GM21786 (cell line): ENCODE measurements around the gene GPC1.

Experiments
- ATAC-seq: cut with Tn5 transposase; IDR thresholded peaks from one replicate; pipeline ENCODE4 v1.9.1; 2021; ENCODE audit not compliant: unreplicated experiment

GPC1 gene

GRCh38 chr2:240429872-240430491 lies 5.5 kb upstream of the GPC1 start:
- ATAC-seq: no peak

DNA sequence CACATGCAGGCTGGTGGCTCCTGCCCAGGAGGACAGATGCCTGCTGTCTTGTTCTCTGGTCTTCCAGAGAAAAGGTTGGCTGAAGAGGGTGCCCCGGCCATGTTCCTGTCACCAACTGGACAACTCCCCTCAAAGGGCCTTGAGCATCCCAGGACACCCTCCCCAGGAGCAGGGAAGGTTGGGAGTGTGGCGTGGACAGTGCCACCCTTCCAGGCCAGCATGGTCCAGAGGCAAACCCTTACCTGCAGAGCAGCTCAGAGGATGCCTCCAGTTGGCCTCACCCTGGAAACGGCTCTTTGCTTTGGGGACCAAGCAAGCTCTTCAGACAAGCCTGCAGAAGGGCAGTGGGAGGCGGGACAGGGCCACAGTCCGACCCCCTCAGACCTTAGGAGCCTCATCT lies 4.9 kb upstream of the GPC1 start:
- ATAC-seq: no peak

GRCh38 chr2:240431271-240431660 lies 4.2 kb upstream of the GPC1 start:
- ATAC-seq: no peak

DNA sequence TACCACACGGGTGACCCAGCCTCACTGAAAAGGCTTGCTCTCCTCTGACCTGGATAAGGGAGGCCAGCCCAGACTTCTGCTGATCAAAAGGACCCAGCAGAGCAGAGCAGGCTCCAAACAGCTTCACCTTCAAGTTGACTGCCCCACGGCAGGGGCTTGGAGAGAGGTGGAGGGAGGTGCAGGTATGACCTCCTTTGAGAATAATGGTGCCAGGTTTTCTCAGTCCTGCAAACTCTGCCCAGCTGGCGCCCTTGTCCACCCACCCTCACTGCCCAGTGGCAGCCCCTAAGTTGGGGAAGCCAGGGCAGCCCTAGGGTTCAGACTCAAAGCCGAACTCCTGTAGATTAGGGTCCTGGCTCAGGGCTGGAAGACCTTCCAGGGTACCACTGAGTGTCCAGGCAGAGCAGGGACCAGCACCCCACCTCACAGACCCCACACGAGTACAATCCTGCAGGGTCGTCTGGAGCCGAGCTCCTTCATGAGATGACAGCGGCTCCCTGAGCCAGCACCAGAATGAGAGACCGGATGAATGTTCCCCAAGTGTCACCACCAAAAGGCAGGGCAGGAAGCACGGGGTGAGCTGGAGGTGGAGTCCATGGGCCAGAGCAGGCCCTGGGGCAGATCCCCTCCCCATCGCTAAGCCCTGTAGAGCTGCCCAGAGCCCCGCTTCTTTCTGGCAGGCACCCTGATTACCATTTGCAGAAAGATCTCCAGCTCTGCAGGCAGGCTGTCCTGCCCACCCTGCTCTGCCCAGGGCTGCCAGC lies 3.6 kb upstream of the GPC1 start:
- ATAC-seq: no peak

GRCh38 chr2:240432430-240432819 lies 3.0 kb upstream of the GPC1 start:
- ATAC-seq: no peak

GRCh38 chr2:240432820-240433801 lies 2.4 kb upstream of the GPC1 start:
- no peak for ATAC-seq

GRCh38 chr2:240433973-240434727 lies 1.3 kb upstream of the GPC1 start:
- no peak for ATAC-seq

DNA sequence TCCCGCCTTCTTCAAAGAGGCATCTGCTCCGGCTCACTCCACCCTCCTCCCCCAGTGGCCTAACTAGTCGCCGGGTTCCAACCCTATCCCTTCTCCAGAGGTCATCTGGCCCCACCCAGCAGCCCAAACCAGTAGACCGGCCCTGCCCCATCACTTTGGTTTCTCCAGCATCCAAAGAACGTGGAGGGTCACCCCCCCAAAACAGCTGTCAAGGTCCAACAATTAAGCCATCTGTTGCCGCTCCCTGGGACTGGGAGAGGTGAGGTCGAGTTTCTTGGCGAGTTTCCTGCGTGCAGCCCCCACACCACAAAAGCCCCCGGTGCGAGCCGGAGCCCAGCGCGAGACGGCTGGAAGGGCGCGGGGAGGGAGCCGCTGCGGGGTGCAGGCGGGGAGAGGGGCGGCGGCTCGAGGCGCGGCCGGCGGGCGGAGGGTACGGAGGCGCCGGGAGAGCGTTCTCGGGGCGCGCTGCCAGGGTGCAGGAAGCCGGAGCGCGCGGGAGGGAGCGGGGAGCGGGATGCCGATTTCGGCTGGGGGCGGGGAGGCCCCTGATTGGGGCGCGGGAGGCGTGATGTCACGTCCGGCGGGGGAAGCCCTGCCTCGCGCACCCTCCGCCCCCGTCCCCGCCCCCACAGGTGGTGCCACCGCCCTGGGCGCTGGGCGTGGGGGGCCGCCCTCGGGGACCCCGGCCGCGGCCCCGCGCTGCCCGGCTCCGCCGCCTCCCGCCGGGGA lies 571 bp upstream of the GPC1 start:
- ATAC-seq: peak; percentile 65

- ATAC-seq: no peak
Measured at GRCh38 chr2:240435948-240436682, 652 bp downstream of the GPC1 start.

GRCh38 chr2:240436683-240437550 lies 1.5 kb downstream of the GPC1 start:
- no peak for ATAC-seq

- no peak for ATAC-seq
Measured at GRCh38 chr2:240437551-240437860, 2.0 kb downstream of the GPC1 start.

DNA sequence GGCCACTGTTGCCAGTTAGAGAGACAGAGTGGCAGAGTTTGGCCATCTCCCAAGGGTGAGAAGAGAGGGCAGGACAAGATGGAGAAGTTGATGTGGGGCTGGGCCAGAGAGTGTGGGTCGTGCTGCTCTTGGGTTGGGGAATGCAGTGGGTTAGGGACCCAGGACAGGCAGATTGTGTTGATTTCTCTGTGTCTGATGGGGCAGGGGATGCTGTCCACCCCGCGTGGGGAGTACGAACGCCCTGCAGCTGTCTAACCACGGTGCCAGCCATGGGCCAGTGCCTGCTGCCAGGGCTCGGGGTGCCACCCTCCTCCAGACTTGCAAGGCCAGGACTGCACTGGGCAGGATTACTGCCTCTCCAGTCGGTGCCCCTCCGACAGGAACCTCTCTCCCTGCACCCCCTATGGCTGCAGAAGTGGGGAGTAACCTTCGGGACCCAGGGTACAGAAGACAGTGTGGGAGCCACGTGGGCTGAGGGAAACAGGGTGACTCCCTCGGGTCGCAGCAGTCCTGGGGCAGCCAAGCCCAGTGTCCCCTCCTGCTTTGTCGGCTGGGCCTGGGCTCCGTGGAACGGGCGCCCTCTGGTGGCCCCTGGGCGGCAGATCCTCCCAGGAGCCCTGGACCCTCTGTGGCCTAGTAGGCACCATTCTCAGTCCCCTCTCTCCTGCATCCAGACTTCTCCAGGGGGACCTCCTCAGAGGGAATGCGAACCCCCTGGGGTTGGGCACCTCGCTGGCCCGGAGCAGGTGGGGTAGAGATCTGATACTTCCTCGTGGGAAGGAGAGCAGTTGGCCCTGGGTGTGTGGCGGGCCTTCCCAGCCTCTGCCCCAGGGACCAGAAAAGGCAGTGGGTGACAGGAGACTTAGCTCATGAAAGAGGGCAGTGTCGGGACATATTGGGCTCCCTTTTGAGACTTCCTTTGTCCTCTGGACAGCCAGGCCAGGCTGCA lies 2.7 kb downstream of the GPC1 start:
- no peak for ATAC-seq

DNA sequence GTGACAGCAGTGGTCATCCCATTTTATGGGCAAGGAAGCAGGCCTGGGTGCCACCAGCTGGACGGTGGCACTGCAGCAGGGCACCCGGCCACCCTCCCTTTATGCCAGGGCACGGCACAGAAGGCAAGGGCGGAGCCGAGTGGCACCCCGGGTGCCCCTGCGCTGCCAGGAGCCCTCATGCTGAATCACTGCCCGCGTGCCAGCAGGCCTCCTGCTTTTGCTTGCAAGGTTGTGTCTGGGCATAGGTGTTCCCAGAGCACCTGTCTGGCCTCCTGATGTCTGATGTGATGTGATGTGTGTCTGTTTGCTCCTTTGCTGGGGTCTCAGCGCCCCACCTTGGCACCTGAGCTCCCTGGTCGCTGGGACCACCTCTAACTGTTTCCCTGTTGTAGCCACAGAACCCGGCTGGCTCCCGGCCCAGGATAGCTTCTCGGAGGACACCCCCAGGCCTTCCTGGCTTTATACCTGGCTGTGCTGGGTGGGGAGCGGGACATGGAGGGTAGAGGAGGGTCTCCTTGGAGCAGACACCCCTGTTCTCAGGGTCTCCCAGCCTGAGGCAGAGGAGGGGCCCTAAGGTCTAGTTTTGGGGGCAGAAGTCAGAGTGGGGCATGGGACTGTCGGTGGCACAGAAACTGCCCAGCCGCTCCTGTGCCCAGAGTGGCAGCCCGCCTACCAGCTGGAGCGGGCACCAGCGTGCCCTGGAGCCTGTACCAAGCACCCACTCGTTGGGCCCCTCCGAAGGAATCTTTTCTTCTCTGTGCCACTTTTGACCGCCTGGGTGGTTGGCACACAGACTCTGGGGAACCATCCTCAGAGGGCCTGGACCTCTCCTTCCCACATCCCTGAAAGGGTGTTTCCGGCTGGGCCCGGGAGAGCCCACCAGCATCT lies 3.6 kb downstream of the GPC1 start:
- ATAC-seq: no peak

DNA sequence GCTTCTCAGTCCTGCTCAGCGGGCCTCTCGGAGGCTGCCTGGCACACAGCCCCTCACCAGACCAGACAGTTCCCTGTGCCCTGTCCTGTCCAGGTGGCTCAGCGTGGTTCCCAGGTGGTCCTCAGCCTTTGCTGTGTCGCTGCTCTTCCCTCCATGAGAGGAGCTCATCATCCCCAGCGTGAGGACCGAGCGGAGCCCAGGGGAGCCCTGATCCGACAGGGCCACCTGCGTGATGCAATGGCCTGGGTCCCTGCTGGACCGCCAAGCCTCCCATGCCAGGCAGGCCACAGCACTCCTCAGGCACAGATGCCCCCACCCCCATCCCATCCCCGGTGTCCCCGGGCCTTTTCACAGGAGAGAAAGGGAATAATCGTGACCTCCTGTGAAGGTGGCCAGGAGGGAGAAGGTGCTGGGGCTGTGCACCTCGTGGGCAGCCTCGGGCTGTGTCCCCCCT lies 4.3 kb downstream of the GPC1 start:
- ATAC-seq: no peak

DNA sequence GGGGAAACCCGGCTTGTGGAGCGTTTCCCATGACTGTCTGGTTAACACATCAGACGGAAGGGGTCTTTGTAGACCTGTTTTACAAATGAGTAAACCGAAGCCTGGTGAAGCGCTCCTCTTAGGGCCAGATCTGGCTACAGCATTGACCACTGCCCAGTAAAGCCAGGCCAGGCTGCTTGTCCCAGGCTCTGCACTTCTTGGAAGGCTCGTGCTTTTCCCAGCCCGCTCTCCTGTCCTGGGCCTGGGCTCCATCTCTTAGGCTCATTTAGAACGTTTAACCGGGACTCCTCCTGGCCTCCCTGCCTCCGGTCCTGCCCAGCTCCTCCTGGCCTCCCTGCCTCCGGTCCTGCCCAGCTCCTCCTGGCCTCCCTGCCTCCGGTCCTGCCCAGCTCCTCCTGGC lies 4.8 kb downstream of the GPC1 start:
- ATAC-seq: no peak

- no peak for ATAC-seq
Measured at GRCh38 chr2:240440704-240441320, 5.3 kb downstream of the GPC1 start.
